IPS-15b (cell line): Measurements from ENCODE around the gene SYVN1.
A peak's percentile ranks its signal among the peaks of the same experiment; 100 is the strongest.

Experiments
- H3K27me3 ChIP-seq: one replicate; pipeline ENCODE4 v1.6.1; 2013; ENCODE audit warnings: low read length; ENCODE audit not compliant: control insufficient read depth, insufficient read depth
- H3K36me3 ChIP-seq: one replicate; pipeline ENCODE4 v1.6.1; 2013; ENCODE audit warnings: low read length; ENCODE audit not compliant: control insufficient read depth, insufficient read depth
- H3K4me1 ChIP-seq: one replicate; pipeline ENCODE4 v1.6.1; 2013; ENCODE audit warnings: mild to moderate bottlenecking, low read length; ENCODE audit not compliant: control insufficient read depth, insufficient read depth
- H3K4me3 ChIP-seq: one replicate; pipeline ENCODE4 v1.5.1; 2013; ENCODE audit warnings: low read depth, low read length
- H3K9ac ChIP-seq: one replicate; pipeline ENCODE4 v1.6.1; 2013; ENCODE audit warnings: low read depth, mild to moderate bottlenecking, low read length
- H3K9me3 ChIP-seq: one replicate; pipeline ENCODE4 v1.6.1; 2013; ENCODE audit warnings: mild to moderate bottlenecking, low read length; ENCODE audit not compliant: control insufficient read depth, insufficient read depth

The SYVN1 gene

GRCh38 chr11:65113361-65113756, 21.0 kb downstream of the SYVN1 start:
- Histone ChIP-seq H3K9me3 (no peaks in the 10 kb centered on the region), H3K4me1 (peaks cover 3% of the 10 kb centered on the region), H3K36me3 (peaks cover 28% of the 10 kb centered on the region), H3K27me3 (no peaks in the 10 kb centered on the region), H3K9ac (peak overlapping the region; percentile 47), H3K4me3 (peak overlapping the region; percentile 76)

GRCh38 chr11:65112546-65113360, 21.6 kb downstream of the SYVN1 start:
- Histone ChIP-seq H3K4me3 (peak overlapping the region; percentile 76), H3K36me3 (peaks cover 30% of the 10 kb centered on the region), H3K9ac (peak overlapping the region; percentile 87), H3K9me3 (no peaks in the 10 kb centered on the region), H3K4me1 (peaks cover 3% of the 10 kb centered on the region), H3K27me3 (no peaks in the 10 kb centered on the region)

- peak within 1 kb of the TSS; percentile 76 for H3K4me3 ChIP-seq
- peaks cover 33% of the 10 kb centered on the region for H3K36me3 ChIP-seq
- H3K9ac ChIP-seq, result peak within 1 kb of the TSS; percentile 87
- H3K9me3 ChIP-seq, result no peaks in the 10 kb centered on the region
- H3K4me1 ChIP-seq, result peaks cover 3% of the 10 kb centered on the region
- no peaks in the 10 kb centered on the region for H3K27me3 ChIP-seq
Observed at GRCh38 chr11:65111744-65112545, 22.4 kb downstream of the SYVN1 start, which contains the start of gene TM7SF2. Gene TM7SF2 (plus strand): TSS chr11:65111872. CDS start chr11:65112016, 144 bp downstream.

GRCh38 chr11:65111159-65111743, 23.1 kb downstream of the SYVN1 start:
- peaks cover 32% of the 10 kb centered on the region for H3K36me3 ChIP-seq
- H3K9ac ChIP-seq, result no peak overlapping the region
- H3K4me3 ChIP-seq, result peak overlapping the region; percentile 35
- peaks cover 3% of the 10 kb centered on the region for H3K4me1 ChIP-seq
- H3K27me3 ChIP-seq, result no peaks in the 10 kb centered on the region
- no peaks in the 10 kb centered on the region for H3K9me3 ChIP-seq

- Histone ChIP-seq H3K4me3 (no peak overlapping the region), H3K36me3 (peaks cover 25% of the 10 kb centered on the region), H3K4me1 (peaks cover 3% of the 10 kb centered on the region), H3K27me3 (no peaks in the 10 kb centered on the region), H3K9me3 (no peaks in the 10 kb centered on the region), H3K9ac (no peak overlapping the region)
Observed at GRCh38 chr11:65110354-65110861, 23.9 kb downstream of the SYVN1 start.

GRCh38 chr11:65109231-65110198, 24.8 kb downstream of the SYVN1 start:
- Histone ChIP-seq H3K9ac (no peak overlapping the region), H3K36me3 (peaks cover 20% of the 10 kb centered on the region), H3K27me3 (no peaks in the 10 kb centered on the region), H3K4me3 (no peak overlapping the region), H3K4me1 (peaks cover 3% of the 10 kb centered on the region), H3K9me3 (no peaks in the 10 kb centered on the region)

GRCh38 chr11:65108469-65109123, 25.7 kb downstream of the SYVN1 start:
- no peak overlapping the region for H3K9ac ChIP-seq
- H3K4me3 ChIP-seq, result no peak overlapping the region
- peaks cover 1% of the 10 kb centered on the region for H3K4me1 ChIP-seq
- H3K9me3 ChIP-seq, result no peaks in the 10 kb centered on the region
- H3K36me3 ChIP-seq, result peaks cover 19% of the 10 kb centered on the region
- H3K27me3 ChIP-seq, result no peaks in the 10 kb centered on the region

- H3K36me3 ChIP-seq, result peaks cover 19% of the 10 kb centered on the region
Observed at GRCh38 chr11:65107751-65108468, 26.4 kb downstream of the SYVN1 start.

GRCh38 chr11:65107078-65107477, 27.2 kb downstream of the SYVN1 start:
- Histone ChIP-seq H3K9me3 (no peaks in the 10 kb centered on the region), H3K4me3 (no peak overlapping the region), H3K36me3 (peaks cover 19% of the 10 kb centered on the region), H3K9ac (no peak overlapping the region), H3K4me1 (no peaks in the 10 kb centered on the region), H3K27me3 (no peaks in the 10 kb centered on the region)

More at GRCh38 chr11:65107751-65108468, 26.4 kb downstream of the SYVN1 start:
- Histone ChIP-seq H3K4me3 (no peak overlapping the region), H3K4me1 (no peaks in the 10 kb centered on the region), H3K27me3 (no peaks in the 10 kb centered on the region), H3K9me3 (no peaks in the 10 kb centered on the region), H3K9ac (no peak overlapping the region)

GRCh38 chr11:65104628-65105027, 29.7 kb downstream of the SYVN1 start:
- H3K4me1 ChIP-seq, result no peaks in the 10 kb centered on the region
- H3K9me3 ChIP-seq, result no peaks in the 10 kb centered on the region
- peaks cover 14% of the 10 kb centered on the region for H3K36me3 ChIP-seq
- H3K9ac ChIP-seq, result no peak overlapping the region
- H3K27me3 ChIP-seq, result no peaks in the 10 kb centered on the region
- no peak overlapping the region for H3K4me3 ChIP-seq
